Measurements from ENCODE around the gene LAS1L.
"Not testable (repeated sequence)": the region's sequence is repeated elsewhere in the genome, so short reads cannot be mapped to it uniquely, and the experiment has no call there.

The LAS1L gene

DNA sequence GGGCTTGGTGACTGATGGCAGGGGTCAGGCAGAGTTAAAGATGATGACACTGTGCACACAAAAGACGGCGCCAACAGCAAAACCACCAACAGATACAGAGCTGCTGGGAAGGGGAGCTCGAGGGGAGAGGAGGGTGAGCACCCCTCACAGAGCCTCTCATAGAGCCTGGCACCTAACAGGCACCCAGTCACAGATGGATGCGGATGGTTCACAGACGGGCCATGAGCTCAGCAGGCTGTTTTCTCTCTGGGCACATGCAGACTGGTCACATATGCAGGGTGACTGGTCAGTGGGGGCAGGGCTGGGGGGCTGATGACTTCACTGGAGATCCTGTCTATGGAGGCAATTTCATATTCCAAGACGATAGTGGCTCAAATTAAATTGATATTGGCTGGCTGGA, 15.1 kb downstream of the LAS1L start:
- DNase-seq (ENCODE audit: low read depth, low spot score): not testable (repeated sequence)

GRCh38 chrX:65518980-65519379, 15.6 kb downstream of the LAS1L start:
- DNase-seq (ENCODE audit: low read depth, low spot score); H3K27ac ChIP-seq: not testable (repeated sequence)

More for the DNA sequence above, 15.1 kb downstream of the LAS1L start:
- not testable (repeated sequence) for H3K27ac ChIP-seq

GRCh38 chrX:65517923-65518322, 16.7 kb downstream of the LAS1L start:
- DNase-seq (ENCODE audit: low read depth, low spot score): no peak
- H3K27ac ChIP-seq: no peak overlapping the region

GRCh38 chrX:65516756-65517155, 17.8 kb downstream of the LAS1L start:
- no peak overlapping the region for H3K27ac ChIP-seq
- no peak for DNase-seq (ENCODE audit: low read depth, low spot score)

GRCh38 chrX:65513610-65514009, 21.0 kb downstream of the LAS1L start:
- H3K27ac ChIP-seq: no peak overlapping the region
- no peak for DNase-seq (ENCODE audit: low read depth, low spot score)

DNA sequence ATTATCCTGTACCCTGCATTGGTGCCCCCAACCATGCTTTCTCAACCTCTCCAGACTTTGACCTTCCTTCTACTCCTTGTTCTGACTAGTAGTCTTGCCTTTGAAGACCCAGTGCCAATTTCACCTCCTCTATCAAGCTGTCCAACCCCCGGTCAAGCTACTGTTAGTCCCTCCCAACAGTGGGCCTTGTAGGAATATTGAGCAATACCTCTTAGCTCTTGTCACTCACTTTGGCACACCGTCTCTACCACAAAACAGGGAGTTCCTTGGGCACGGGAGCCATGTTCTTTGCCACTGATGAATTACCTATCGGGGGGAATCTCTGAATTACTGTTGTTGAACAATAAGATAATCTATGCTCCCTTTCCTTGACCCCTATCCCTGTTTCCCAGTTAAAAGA, 25.2 kb downstream of the LAS1L start:
- no peak for DNase-seq (ENCODE audit: low read depth, low spot score)
- no peak overlapping the region for H3K27ac ChIP-seq

GRCh38 chrX:65508851-65509250, 25.7 kb downstream of the LAS1L start:
- no peak overlapping the region for H3K27ac ChIP-seq
- DNase-seq (ENCODE audit: low read depth, low spot score): no peak

DNA sequence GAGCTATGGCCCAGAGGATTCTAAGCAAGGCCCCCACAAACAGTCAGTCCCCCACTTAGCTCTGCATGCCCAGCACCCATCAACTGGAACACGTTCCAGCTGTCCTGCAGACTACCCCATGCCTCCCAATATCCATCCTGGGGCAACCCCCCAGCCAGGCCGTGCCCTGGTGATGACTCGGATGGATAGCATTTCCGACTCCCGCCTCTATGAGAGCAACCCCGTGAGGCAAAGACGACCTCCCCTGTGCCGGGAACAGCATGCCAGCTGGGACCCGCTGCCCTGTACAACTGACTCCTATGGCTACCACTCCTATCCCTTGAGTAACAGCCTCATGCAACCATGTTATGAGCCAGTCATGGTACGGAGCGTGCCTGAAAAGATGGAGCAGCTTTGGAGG, 32.0 kb downstream of the LAS1L start:
- no peak for DNase-seq (ENCODE audit: low read depth, low spot score)
- no peak overlapping the region for H3K27ac ChIP-seq

- no peak for DNase-seq (ENCODE audit: low read depth, low spot score)
- H3K27ac ChIP-seq: no peak overlapping the region
These were observed 41.2 kb downstream of the LAS1L start for GRCh38 chrX:65493431-65493830.

DNA sequence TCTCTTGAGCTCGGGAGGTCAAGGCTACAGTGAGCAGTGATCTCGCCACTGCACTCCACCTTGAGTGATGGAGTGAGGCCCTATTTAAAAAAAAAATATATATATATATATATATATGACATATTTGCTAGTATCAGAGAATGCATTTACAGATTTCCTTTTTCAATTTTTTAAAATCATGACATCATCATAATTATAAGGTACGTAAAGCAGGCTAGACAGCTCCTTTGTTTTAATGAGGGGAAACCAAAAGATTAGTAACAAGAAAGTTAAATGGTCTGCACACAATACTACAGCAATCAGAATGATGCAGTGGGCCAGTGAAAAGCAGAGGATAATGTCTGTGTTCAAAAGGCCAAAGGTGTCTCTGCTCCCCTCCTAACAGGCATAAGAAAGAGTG, 43.0 kb downstream of the LAS1L start:
- DNase-seq (ENCODE audit: low read depth, low spot score): no peak
- H3K27ac ChIP-seq: no peak overlapping the region

- H3K27ac ChIP-seq: no peak overlapping the region
- peak; percentile 1 for DNase-seq (ENCODE audit: low read depth, low spot score)
These were observed 46.1 kb downstream of the LAS1L start for GRCh38 chrX:65488495-65488894.

GRCh38 chrX:65480960-65481359, 53.6 kb downstream of the LAS1L start:
- DNase-seq (ENCODE audit: low read depth, low spot score): no peak
- no peak overlapping the region for H3K27ac ChIP-seq

DNA sequence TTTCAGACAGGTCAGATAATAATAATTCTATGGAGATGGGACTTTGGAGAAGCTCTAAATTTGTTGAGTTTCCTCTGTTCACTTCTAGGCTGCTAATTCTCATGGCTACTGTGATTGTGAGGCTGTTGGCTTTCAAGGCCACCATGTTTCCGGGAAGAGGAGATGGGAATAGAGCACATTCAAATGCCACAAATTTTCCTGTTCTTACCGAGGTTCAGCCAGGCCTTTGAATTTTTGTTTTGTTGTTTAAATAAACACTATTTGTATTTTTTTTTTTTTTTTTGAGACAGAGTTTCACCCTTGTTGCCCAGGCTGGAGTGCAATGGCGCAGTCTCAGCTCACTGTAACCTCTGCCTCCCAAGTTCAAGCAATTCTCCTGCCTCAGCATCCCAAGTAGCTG, 55.5 kb downstream of the LAS1L start:
- not testable (repeated sequence) for DNase-seq (ENCODE audit: low read depth, low spot score); H3K27ac ChIP-seq

- no peak overlapping the region for H3K27ac ChIP-seq
- no peak for DNase-seq (ENCODE audit: low read depth, low spot score)
These were observed 58.0 kb downstream of the LAS1L start for GRCh38 chrX:65476564-65476963.

DNA sequence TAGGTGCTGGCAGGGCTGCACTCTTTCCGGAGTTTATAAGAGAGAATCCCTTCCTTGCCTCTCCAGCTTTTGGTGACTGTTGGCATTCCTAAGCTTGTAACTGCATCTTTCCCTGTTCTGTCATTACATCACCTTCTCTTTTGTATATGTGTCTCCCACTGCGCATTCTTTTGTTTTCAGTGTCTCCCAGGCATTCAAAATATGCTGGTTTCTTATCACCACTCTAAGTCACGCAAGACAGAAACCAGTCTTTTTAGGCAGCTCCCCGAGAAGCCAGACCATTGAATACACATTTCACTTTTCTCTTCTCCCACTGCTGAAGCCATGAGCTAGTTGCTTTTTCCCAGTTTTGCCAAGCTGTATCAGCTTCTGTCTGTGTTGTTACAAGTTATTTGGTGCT, 71.0 kb downstream of the LAS1L start:
- DNase-seq (ENCODE audit: low read depth, low spot score): no peak
- no peak overlapping the region for H3K27ac ChIP-seq
